Esophagus muscularis mucosa (tissue), 4 donors: ENCODE results near the gene MUC4. TPM values are rescaled to one million over a fixed set of nuclear protein-coding genes. Genes with fewer than 3 reads are reported as not detected.
A peak's percentile ranks its signal among the peaks of the same experiment; 100 is the strongest.
"Not testable (repeated sequence)": the region's sequence is repeated elsewhere in the genome, so short reads cannot be mapped to it uniquely, and the experiment has no call there.

Experiments used
- DNase-seq: peaks from one replicate; pipeline ENCODE4 v3.0.0-alpha.2; 2017; ENCODE audit errors: extremely low spot score
- H3K27ac ChIP-seq, 4 donors: fragments of 200-600 bp; sonication (generic); replicated peaks in 1 of 4; 1 replicate in 3 of 4; 2 replicates in 1 of 4; pipeline ENCODE4 v1.5.1; 2016 to 2019; ENCODE audit warnings: mild to moderate bottlenecking in 1 of 4
- H3K27me3 ChIP-seq, 4 donors: fragments of 200-600 bp; sonication (generic); one replicate each; pipeline versions ENCODE4 v1.5.1 to v1.6.0; 2016 to 2019
- H3K36me3 ChIP-seq, 4 donors: fragments of 200-600 bp; sonication (generic); one replicate each; pipeline ENCODE4 v1.5.1; 2016 to 2019
- H3K4me1 ChIP-seq, 4 donors: fragments of 200-600 bp; sonication (generic); one replicate each; pipeline ENCODE4 v1.5.1; 2016 to 2019
- H3K4me3 ChIP-seq, 4 donors: fragments of 200-600 bp; sonication (generic); 1 replicate in 2 of 4; 2 replicates in 2 of 4; pipeline ENCODE4 v1.5.1; 2016 to 2019; ENCODE audit warnings: mild to moderate bottlenecking in 4 of 4, moderate library complexity in 1 of 4
- H3K9me3 ChIP-seq, 4 donors: fragments of 200-600 bp; sonication (generic); 1 replicate in 3 of 4; 2 replicates in 1 of 4; pipeline ENCODE4 v1.5.1; 2016 to 2019
- EP300 ChIP-seq: sonication (generic); formaldehyde crosslinking; IDR thresholded peaks from one replicate; pipeline ENCODE4 v1.6.1; 2017; ENCODE audit warnings: antibody characterized with exemption
- POLR2A ChIP-seq: fragments of 450-650 bp; IDR thresholded peaks from one replicate; pipeline ENCODE4 v1.6.1; 2017; ENCODE audit warnings: antibody characterized with exemption, moderate library complexity, mild to moderate bottlenecking, low read depth
- POLR2AphosphoS5 ChIP-seq, 2 donors: sonication (generic); formaldehyde crosslinking; IDR thresholded peaks; one replicate each; pipeline ENCODE4 v1.6.1; 2017; ENCODE audit warnings: antibody characterized with exemption in 2 of 2
- WGBS: methylation state at CpG from one replicate; pipeline ENCODE4 v1.1.5; 2018; 5-methylcytosine and 5-hydroxymethylcytosine counted together
- intact Hi-C: fragments of 100-400 bp; cut with DNase I; formaldehyde crosslinking; loops from one replicate; pipeline ENCODE4 v1.15.1; 2023
- total RNA-seq, 4 donors: library from RNA; depleted of rRNA; stranded (reverse); fragments of >200 nt; gene quantifications; one replicate each; pipeline versions ENCODE4 v1.1.0 to v1.2.1, GENCODE V29; 2016
- TF ChIP-seq, protein P1 (sequence below), 3 experiments: fragments of 200-600 bp in 2 of 3; fragments of 450-650 bp in 1 of 3; sonication (generic) in 2 of 3; IDR thresholded peaks; one replicate each; pipeline ENCODE4 v1.5.1; 2017 to 2019; ENCODE audit warnings: antibody characterized with exemption in 3 of 3, mild to moderate bottlenecking in 2 of 3, moderate library complexity in 1 of 3

MUC4 gene
- total RNA-seq, 4 donors from 2014 or later: 0.19 to 0.63 (median 0.42) TPM; not detected in 1

DNA sequence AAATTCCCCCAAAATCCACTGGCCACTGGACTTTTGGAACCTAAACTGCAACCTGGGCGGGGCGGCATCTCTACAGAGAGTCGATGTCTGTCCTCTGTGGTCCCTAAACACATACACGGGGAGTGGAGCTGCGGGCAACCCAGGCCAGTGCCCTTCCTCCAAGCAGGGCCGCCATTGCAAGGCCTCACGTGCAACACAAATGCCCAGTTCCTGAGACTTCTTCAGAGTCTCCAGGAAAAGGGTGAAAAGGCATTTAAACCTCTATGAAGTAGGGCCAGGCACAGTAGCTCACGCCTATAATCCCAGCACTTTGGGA, 4.9 kb downstream of the MUC4 start:
- DNase-seq: no peak
- Histone ChIP-seq H3K27ac (peak overlapping the region in 1 of 4 donors; percentile 36), H3K36me3 (no peaks in the 10 kb centered on the region), H3K27me3 (peaks cover 0 to 17% (median 0%) of the 10 kb centered on the region in 4 donors), H3K4me1 (peaks cover 5 to 22% (median 21%) of the 10 kb centered on the region in 4 donors), H3K9me3 (no peaks in the 10 kb centered on the region), H3K4me3 (no peak overlapping the region)
- WGBS: 96% methylated on average over 8 of the region's 8 CpGs
- intact Hi-C loops: no loop called here
- TF ChIP-seq, protein P1, sequence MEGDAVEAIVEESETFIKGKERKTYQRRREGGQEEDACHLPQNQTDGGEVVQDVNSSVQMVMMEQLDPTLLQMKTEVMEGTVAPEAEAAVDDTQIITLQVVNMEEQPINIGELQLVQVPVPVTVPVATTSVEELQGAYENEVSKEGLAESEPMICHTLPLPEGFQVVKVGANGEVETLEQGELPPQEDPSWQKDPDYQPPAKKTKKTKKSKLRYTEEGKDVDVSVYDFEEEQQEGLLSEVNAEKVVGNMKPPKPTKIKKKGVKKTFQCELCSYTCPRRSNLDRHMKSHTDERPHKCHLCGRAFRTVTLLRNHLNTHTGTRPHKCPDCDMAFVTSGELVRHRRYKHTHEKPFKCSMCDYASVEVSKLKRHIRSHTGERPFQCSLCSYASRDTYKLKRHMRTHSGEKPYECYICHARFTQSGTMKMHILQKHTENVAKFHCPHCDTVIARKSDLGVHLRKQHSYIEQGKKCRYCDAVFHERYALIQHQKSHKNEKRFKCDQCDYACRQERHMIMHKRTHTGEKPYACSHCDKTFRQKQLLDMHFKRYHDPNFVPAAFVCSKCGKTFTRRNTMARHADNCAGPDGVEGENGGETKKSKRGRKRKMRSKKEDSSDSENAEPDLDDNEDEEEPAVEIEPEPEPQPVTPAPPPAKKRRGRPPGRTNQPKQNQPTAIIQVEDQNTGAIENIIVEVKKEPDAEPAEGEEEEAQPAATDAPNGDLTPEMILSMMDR (IDR thresholded peaks at IDR 0.05): no peak
- TF ChIP-seq POLR2AphosphoS5 (IDR thresholded peaks at IDR 0.05) (no peak), EP300 (no peak), POLR2A (no peak)

DNA sequence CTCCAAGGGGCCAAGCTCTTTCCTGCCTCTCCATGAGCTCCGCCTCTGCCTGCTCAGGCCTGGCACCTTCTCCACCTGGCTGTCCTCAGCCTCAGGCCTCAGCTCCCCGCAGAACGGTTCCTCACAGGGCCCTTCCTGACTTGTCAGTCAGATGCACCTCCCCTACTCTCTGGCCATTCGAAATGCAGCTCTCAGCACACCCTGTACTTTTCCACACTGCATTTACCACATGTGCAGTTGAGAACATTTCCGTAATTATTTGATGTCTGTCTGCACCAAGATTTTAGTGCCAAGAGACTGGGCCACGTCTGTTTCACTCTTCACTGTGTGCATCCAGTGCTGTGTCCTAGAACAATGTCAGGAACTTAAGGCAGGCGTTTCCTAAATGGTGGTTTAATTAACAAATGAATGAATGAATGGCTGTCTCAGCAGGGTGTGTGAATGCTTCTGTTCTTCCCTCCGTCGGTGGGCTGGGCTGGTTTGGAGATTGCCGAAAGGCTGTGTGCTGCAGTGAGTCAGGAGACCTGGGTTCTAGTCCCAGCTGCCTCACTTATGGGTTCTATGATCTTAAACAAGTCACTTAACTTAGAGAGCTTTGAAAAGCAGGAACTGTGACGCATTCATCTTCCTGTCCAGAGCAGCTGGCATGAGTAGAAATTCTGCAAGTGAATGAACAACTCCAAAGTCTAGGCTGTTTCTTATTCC, 5.4 kb downstream of the MUC4 start:
- intact Hi-C loops: no loop called here
- no peak for DNase-seq
- no peaks in the 10 kb centered on the region for H3K9me3 ChIP-seq
- WGBS: 43% methylated on average over 8 of the region's 11 CpGs
- H3K36me3 ChIP-seq: no peaks in the 10 kb centered on the region
- peak overlapping the region in 2 of 4 donors; percentile 12 to 51 for H3K27ac ChIP-seq
- TF ChIP-seq, protein P1 (IDR thresholded peaks at IDR 0.05): no peak
- TF ChIP-seq POLR2AphosphoS5 (IDR thresholded peaks at IDR 0.05): peak in 1 of 2 donors; percentile 28
- no peak for TF ChIP-seq POLR2A
- TF ChIP-seq EP300: no peak
- no peak overlapping the region for H3K4me3 ChIP-seq
- H3K4me1 ChIP-seq: peaks cover 5 to 26% (median 21%) of the 10 kb centered on the region in 4 donors
- peaks cover 0 to 12% (median 0%) of the 10 kb centered on the region in 4 donors for H3K27me3 ChIP-seq

DNA sequence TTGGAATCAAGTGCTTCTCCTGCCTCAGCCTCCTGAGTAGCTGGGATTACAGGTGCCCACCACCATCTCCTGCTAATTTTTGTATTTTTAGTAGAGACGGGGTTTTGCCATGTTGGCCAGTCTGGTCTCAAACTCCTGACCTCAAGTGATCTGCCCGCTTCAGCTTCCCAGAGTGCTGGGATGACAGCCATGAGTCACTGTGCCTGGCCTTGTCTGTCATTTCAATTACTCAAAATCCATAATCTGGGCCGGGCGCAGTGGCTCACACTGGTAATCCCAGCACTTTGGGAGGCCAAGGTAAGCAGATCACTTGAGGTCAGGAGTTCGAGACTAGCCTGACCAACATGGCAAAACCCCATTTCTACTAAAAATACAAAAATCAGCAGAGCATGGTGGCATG, 6.1 kb downstream of the MUC4 start:
- Histone ChIP-seq H3K4me1 (peaks cover 5 to 27% (median 21%) of the 10 kb centered on the region in 4 donors), H3K27ac (peak overlapping the region in 1 of 4 donors; percentile 51)
- DNase-seq, intact Hi-C loops, H3K27me3 ChIP-seq, H3K36me3 ChIP-seq, H3K9me3 ChIP-seq, H3K4me3 ChIP-seq: not testable (repeated sequence)
- whole genome bisulfite sequencing: 95% methylated on average over 5 of the region's 5 CpGs

DNA sequence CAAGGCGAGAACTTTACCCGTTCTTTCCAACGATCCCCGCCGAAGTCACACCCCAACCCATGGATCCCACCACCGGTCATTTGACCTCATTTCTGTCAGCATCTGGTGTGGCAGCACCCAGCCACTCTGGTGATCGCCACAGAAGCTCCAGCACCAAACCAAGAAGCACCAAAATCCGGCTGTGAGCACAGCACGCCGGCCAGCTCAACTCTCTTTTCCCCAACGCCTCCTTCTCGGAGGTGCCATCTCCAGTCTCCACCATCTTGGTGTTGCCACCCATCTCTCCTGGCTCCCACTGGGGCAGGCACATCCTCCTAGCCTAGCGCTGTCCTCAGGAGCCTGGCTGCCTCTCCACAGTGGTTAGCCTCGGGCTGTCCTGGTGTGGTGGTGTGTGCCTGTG, 6.5 kb downstream of the MUC4 start:
- peaks cover 5 to 27% (median 21%) of the 10 kb centered on the region in 4 donors for H3K4me1 ChIP-seq
- DNase-seq: no peak
- H3K27ac ChIP-seq: no peak overlapping the region
- H3K9me3 ChIP-seq: no peaks in the 10 kb centered on the region
- TF ChIP-seq POLR2A (no peak), POLR2AphosphoS5 (IDR thresholded peaks at IDR 0.05) (no peak), EP300 (no peak)
- TF ChIP-seq, protein P1 (IDR thresholded peaks at IDR 0.05): no peak
- intact Hi-C loops: no loop called here
- H3K36me3 ChIP-seq: no peaks in the 10 kb centered on the region
- peaks cover 0 to under 1% (median 0%) of the 10 kb centered on the region in 4 donors for H3K27me3 ChIP-seq
- no peak overlapping the region for H3K4me3 ChIP-seq
- 92% methylated on average over 14 of the region's 14 CpGs for WGBS

DNA sequence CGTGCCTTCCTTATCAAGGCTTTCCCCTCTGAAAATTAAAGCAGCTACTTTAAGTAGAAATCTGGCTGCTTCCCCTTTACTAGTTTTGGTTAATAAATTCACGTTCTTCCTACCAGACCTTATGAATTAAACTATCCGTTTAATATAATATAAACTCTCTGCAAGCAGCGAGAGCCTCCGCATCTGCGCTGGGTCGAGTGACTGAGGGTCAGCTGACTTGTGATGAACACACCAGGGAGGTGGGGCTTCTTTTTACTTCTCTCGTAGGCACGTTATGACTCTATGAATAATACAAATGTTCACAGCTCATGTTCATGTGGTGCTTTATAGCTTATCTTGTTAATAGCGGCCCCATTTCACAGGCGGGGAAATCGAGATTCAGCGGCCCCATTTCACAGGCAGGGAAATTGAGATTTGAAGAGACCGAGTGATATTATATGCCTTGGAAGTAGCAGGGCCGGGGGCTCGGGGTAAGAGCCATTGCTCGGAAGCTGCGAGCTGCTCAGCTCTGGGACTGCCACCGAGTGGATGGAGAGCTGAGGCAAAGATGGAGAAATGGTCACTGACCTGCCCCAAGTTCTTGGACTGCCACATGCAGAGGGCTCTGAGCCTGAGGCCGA, 8.3 kb downstream of the MUC4 start:
- Histone ChIP-seq H3K9me3 (no peaks in the 10 kb centered on the region), H3K36me3 (no peaks in the 10 kb centered on the region), H3K4me1 (peaks cover 5 to 27% (median 21%) of the 10 kb centered on the region in 4 donors), H3K27ac (peak overlapping the region; percentile 41 to 72 (median 56)), H3K27me3 (no peaks in the 10 kb centered on the region), H3K4me3 (peak overlapping the region; percentile 42 to 56 (median 42))
- intact Hi-C loops: no loop called here
- TF ChIP-seq POLR2AphosphoS5 (IDR thresholded peaks at IDR 0.05): peak; percentile 36 to 64
- no peak for TF ChIP-seq POLR2A
- no peak for TF ChIP-seq EP300
- TF ChIP-seq, protein P1 (IDR thresholded peaks at IDR 0.05): no peak
- WGBS: 63% methylated on average over 20 of the region's 20 CpGs
- no peak for DNase-seq
